Right renal pelvis (tissue), 4 donors: ENCODE measurements around the gene TBC1D23. TPM values are rescaled to one million over a fixed set of nuclear protein-coding genes. Genes with fewer than 3 reads are reported as not detected.
A peak's percentile ranks its signal among the peaks of the same experiment; 100 is the strongest.
"Not testable (repeated sequence)": the region's sequence is repeated elsewhere in the genome, so short reads cannot be mapped to it uniquely, and the experiment has no call there.

Experiments
- DNase-seq, 4 donors: peaks; one replicate each; pipeline ENCODE4 v3.0.0-alpha.2; 2013; ENCODE audit warnings: low read depth in 4 of 4, low spot score in 3 of 4, missing footprints in 1 of 4
- polyA plus RNA-seq, 4 donors: library from polyadenylated mRNA; unstranded; fragments of 120-200 nt; gene quantifications; one replicate each; pipeline ENCODE4 v1.2.1, GENCODE V29; 2013; ENCODE audit not compliant: insufficient read length in 4 of 4

Gene TBC1D23
- polyA plus RNA-seq: 10 to 100 TPM; 33.9 to 47.1 (median 42.3) TPM

DNA sequence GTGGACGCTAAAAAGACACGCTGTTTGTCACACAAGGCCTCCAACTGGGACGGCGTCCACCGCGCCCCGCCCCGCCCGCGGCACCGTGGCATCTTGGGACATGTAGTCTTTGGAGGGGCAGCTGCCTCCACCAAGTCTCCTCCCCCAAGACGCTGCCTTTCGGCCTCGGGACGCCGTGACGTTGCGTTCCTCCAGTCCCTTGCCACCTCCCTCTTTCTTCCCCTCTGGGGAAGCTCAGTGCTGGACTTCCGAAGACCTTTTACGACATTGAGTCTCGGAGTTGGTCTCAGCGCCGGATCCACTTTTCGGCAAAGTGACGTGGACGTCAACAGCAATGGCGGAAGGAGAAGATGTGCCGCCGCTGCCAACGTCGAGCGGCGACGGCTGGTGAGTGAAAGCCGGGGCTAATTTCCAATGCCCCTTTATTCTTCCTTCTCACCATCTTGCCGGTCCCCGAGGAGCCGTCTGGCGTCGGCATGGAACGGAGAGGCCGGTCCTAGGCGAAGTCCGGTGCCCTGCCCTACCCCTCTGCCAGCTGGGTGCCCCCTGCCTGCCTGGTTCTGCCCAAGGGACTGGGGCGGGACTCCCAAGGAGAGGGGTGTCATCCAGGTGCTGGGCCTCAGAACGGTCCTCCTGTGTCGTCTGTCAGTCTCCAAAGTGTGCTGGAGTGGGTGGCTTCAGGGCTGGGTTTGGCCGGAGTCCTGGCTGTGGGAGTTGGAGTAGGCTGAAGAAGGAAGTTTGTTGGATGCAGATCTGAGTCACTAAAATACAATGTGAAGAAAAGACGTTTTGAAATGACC lies at the start of gene TBC1D23:
TSS of gene TBC1D23 (plus strand) at position 308 of the 800 bp plus-strand sequence. CDS start at position 335, 27 bp downstream.
- peak; percentile 90 to 98 (median 96) for DNase-seq

DNA sequence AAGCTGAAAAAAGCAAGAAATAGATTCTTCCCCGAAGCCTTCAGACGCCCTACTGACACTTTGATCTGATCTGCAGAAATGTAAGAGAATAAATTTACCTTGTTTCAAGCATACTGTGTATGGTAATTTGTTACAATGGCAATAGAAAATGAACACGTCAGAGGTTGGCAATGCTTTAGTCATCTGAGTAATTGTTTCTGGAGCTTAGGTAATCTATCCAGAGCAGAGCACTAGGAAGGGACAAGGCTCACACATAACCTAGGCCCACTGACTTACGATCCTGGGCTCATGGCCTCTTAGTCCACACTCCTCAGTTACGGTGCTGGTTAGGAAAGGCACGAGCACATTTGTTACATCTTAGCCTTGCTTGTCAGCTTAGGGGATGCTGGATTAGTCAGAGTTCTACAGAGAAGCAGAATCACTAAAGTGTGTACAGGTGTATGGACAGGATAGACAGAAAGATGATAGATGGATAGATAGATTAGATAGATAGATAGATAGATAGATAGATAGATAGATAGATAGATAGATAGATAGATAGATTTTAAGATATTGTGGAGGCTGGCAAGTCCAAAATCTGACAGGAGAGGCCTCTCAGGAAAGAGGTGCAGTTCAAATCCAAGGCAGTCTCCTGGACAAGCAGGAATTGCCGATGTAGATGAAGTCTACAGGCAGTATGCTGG lies 46.8 kb upstream of the TBC1D23 start:
- DNase-seq: no peak

DNA sequence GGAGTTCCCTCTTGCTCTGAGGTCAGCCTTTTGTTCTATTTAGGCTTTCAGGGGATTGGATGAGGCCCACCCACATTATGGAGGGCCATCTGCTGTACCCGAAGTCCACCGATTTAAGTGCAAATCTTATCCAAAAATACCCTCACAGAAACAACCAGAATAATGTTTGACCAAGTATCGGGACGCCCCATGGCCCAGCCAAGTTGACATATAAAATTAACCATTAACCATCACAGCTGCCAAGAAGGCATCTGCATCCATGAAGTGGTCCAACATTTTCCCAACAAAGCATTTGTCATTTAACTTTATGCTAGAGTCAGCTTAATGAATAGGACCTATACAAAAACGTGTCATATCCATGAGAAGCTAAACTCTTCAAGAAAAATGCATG lies 46.2 kb upstream of the TBC1D23 start:
- DNase-seq: no peak

DNA sequence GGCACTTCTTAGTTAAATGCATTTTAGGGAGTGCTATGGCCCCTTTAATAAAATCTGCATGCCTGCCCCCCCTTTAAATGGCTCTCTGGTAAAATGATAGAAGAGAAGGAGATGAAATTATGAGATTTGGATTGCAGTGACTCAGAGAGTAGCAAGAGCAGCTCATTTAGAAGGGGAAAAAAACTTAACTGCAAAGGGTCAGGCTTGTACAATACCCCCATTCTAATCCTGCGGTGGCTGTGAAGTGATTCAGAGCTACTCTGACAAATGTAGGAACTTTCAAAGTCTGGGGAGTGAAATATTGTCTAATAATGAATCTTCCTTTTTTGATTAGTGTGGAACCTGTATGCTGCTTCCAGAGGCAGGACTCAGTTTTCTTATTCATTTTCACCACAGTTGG lies 44.1 kb upstream of the TBC1D23 start:
- DNase-seq: no peak

DNA sequence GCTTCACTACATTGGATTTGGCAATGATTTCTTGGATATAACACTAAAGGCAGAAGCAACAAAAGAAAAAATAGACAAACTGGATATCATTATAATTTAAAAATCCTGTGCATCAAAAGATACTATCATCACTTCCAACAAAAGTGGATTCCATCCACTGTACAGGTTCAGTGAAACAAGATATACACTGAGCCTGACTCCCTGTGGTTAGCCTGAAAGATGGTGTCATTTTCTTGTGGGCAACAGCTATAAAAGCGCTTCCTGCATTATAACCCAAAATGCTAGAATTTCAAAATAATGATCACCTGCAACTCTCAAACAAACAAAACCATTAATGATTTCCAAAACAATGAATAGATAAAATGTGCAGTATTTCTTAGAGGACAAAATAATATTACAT lies 39.6 kb upstream of the TBC1D23 start:
- DNase-seq: no peak

- no peak for DNase-seq
Observed at GRCh38 chr3:100225193-100225592, 35.6 kb upstream of the TBC1D23 start.

GRCh38 chr3:100225883-100226282 lies 34.9 kb upstream of the TBC1D23 start:
- DNase-seq: no peak

- DNase-seq: no peak
Observed at GRCh38 chr3:100226712-100227429, 33.9 kb upstream of the TBC1D23 start.

- no peak for DNase-seq
Observed at GRCh38 chr3:100227511-100227921, 33.3 kb upstream of the TBC1D23 start.

DNA sequence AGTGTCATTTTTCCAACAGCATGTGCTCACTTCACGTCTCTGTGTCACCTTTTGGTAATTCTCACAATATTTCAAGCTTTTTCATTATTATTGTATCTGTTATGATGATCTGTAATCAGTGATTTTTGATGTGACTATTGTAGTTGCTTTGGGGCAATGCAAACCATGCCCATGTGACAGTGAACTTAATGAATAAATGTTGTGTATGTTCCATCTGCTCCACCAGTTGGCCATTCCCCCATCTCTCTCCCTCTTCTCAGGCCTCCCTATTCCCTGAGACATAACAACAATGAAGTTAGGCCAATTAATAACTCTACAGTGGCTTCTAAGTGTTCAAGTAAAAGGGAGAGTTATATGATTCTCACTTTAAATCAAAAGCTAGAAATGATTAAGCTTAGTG lies 32.5 kb upstream of the TBC1D23 start:
- DNase-seq: no peak

DNA sequence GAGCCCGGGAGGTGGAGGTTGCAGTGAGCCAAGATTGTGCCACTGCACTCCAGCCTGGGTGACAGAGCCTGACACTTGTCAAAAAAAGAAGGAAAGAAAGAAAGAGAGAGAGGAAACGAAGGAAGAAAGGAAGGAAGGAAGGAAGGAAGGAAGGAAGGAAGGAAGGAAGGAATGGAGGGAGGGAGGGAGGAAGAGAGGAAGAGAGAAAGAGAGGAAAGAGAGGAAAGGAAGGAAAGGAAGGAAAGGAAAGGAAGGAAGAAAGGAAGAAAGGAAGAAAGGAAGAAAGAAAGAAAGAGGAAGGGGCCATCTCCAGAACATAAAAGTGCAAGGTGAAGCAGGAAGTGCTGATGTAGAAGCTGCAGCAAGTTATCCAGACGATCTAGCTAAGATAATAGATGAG lies 31.6 kb upstream of the TBC1D23 start:
- not testable (repeated sequence) for DNase-seq

DNA sequence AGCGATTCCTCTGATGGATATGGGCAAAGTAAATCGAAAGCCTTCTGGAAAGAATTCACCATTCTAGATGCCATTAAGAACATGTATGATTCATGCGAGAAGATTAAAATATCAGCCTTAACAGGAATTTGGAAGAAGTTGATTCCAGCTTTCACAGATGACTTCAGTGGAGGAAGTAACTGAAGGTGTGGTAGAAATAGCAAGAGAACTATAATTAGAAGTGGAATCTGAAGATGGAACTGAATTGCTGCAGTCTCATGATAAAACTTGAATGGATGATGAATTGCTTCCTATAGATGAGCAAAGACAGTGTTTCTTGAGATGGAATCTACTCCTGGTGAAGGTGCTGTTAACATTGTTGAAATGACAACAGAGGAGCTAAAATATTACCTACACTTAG lies 30.1 kb upstream of the TBC1D23 start:
- no peak for DNase-seq

GRCh38 chr3:100231668-100232067 lies 29.1 kb upstream of the TBC1D23 start:
- DNase-seq: no peak

DNA sequence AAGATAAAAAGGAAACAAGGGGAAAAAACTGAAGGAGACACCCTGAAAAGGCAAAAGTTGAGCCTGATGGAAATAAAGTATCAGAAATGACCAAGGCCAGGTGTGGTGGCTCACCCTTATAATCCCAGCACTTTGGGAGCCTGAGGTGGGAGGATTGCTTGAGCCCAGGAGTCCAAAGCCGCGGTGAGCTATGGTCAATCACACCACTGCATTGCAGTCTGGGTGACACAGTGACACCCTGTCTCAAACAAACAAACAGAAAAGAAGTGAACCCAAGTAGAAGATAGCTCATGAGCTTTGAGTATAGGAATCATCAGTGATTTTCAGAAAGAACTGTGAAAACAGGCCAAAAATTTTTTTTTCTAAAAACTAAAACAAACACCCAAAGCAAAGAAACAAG lies 26.4 kb upstream of the TBC1D23 start:
- no peak for DNase-seq

DNA sequence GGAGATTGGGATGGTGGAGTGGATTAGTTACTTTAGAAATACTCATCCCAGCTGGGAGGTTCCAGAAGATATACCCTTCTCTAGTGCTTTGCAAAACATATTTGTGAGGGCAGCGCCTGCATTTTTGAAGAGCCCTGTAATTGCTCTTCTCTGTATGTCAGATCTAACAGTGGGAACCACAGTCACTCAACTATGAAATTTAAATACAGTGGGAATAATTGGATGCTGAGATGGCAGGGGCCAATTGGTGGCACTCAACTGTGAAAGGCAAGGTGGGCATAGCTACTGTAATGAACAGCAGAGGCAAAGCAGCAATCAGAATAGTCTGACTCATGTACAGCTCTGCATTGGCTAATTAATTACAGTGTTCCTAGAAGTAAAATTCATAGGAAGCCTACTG lies 22.2 kb upstream of the TBC1D23 start:
- DNase-seq: no peak

DNA sequence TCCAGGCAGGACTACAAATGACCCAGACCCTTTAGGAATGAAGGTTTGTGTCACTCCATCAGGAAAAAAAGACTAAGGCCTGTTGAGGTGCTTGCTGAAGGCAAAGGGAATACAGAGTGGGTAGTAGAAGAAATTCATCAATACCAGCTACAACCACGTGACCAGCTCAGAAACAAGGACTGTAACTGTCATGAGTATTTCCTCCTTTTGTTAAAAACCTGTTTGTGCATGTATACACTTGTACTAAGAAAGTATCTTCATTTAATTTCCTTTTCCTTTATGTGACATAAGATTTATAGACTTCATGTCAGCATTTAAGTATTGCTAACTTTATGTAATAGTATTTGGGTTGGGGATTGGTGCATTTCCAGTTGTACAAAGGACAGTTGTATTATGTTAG lies 18.3 kb upstream of the TBC1D23 start:
- DNase-seq: not testable (repeated sequence)

DNA sequence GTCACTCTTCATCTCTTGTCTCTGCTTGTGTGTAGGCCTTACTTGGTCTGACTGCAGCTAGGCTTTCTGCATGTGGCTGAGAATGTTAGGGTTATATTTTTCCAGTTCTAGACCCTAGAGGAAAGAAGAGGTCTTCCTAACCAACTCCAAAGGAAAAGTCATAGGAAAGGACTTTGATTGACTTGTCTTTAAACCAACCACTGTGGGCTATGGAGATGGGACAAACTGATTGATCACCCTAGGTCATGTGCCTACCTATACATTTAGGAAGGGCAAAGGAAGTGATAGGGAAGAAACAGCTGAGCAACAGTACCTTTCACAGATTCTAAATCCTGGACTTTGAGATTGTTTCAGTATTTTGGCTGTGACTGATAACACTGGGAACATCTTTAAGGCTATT lies 16.5 kb upstream of the TBC1D23 start:
- DNase-seq: no peak

- no peak for DNase-seq
Observed at GRCh38 chr3:100245136-100245535, 15.7 kb upstream of the TBC1D23 start.

- no peak for DNase-seq
Observed at GRCh38 chr3:100245927-100246326, 14.9 kb upstream of the TBC1D23 start.

DNA sequence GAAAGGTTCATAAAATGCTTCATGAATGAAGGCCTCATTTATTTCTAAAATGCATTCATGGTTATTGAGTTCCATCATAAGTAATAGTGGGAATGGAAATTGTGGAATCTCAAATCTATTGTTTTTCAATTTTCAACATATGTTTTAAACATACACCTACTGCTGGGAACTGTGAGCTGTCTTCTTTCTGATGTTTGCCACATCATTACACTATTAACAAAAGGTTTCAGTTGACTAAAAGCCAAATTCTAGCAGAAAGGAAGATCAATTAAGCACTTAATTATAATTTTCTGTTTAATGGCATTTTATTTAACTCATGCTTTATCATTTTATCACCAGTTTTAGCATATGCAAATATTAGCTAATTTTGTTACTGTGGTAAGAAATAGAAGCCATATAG lies 13.8 kb upstream of the TBC1D23 start:
- no peak for DNase-seq

DNA sequence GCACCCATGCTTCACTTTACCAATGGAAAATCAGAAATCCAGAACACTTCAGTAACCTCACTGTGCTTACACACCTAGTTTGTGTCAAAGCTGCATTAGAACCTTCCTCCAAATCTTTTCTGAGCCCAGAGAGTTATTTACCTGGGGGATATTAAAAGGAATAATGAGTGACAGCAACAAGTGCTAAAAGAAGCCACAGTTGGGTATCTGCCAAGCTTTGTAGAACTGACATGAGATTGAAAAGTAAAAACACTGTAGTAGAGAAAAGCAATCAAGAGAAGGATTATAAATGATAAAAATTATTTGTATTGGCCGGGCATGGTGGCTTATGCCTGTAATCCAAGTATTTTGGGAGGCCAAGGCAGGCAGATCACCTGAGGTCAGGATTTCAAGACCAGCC lies 8.8 kb upstream of the TBC1D23 start:
- no peak for DNase-seq
